Esophagus squamous epithelium (tissue), 4 donors: ENCODE measurements around the gene DAPP1.

Source experiments
- CTCF ChIP-seq, 6 experiments: fragments of 450-650 bp in 4 of 6; fragments of 200-600 bp in 2 of 6; sonication (generic) in 2 of 6; IDR thresholded peaks; one replicate each; pipeline ENCODE4 v1.5.1; 2016 to 2019; ENCODE audit warnings: antibody characterized with exemption in 6 of 6, mild to moderate bottlenecking in 4 of 6, moderate library complexity in 4 of 6
- POLR2A ChIP-seq, 4 donors: fragments of 450-650 bp; IDR thresholded peaks; one replicate each; pipeline ENCODE4 v1.6.1; 2017; ENCODE audit warnings: antibody characterized with exemption in 4 of 4, mild to moderate bottlenecking in 4 of 4, moderate library complexity in 3 of 4

- no peak for TF ChIP-seq CTCF (IDR thresholded peaks at IDR 0.05)
- no peak for TF ChIP-seq POLR2A (IDR thresholded peaks at IDR 0.05)
Measured at GRCh38 chr4:99824070-99824599, 7.5 kb downstream of the DAPP1 start.
